B cell (primary cell): ENCODE measurements around the gene TNRC6A. TPM values are rescaled to one million over a fixed set of nuclear protein-coding genes. Genes with fewer than 3 reads are reported as not detected.

Source experiments
- ATAC-seq: fragments of 200-7000 bp; cut with Tn5 transposase; one replicate; pipeline ENCODE4 v1.10.0; 2021; ENCODE audit warnings: low read depth, mild to moderate bottlenecking, moderate number of reproducible peaks, moderate library complexity
- CTCF ChIA-PET: fragments of 350-600 bp; sonication (Branson Sonifier 250); formaldehyde crosslinking; loops from one replicate; lab custom pipeline; 2021; ENCODE audit warnings: antibody characterized with exemption, inconsistent platforms; lab: Charles Lee
- POLR2A ChIA-PET: fragments of 350-600 bp; sonication (Branson Sonifier 250); formaldehyde crosslinking; loops from one replicate; lab custom pipeline; 2021; ENCODE audit warnings: antibody characterized with exemption; lab: Charles Lee
- DNase-seq: peaks from one replicate; pipeline ENCODE4 v3.0.0; 2013
- H2AFZ ChIP-seq: 2 replicates; pipeline ENCODE4 v1.6.1; 2012; ENCODE audit warnings: mild to moderate bottlenecking, low read depth, low read length; ENCODE audit not compliant: insufficient read depth, poor library complexity, severe bottlenecking
- H3K27ac ChIP-seq, 2 donors: 1 replicate in 1 of 2; 2 replicates in 1 of 2; pipeline ENCODE4 v1.5.1; 2012 to 2013; ENCODE audit warnings: low read length in 2 of 2, mild to moderate bottlenecking in 2 of 2, moderate library complexity in 1 of 2
- H3K27me3 ChIP-seq, 4 experiments: fragments of 200-600 bp in 1 of 4; sonication (generic) in 1 of 4; replicated peaks in 1 of 4; 1 replicate in 2 of 4; 2 replicates in 2 of 4; pipeline versions ENCODE4 v1.6.1 to v1.7.0; 2013 to 2016; ENCODE audit warnings: low read length in 3 of 4, mild to moderate bottlenecking in 2 of 4, mixed read lengths in 1 of 4, moderate library complexity in 1 of 4; ENCODE audit not compliant: insufficient read depth in 4 of 4, control insufficient read depth in 3 of 4; ENCODE audit errors: control extremely low read depth in 1 of 4
- H3K36me3 ChIP-seq, 2 experiments: replicated peaks in 1 of 2; 1 replicate in 1 of 2; 2 replicates in 1 of 2; pipeline versions ENCODE4 v1.6.1 to v1.7.1; 2013; ENCODE audit warnings: low read length in 1 of 2; ENCODE audit not compliant: insufficient read depth in 2 of 2, control insufficient read depth in 1 of 2; ENCODE audit errors: control extremely low read depth in 1 of 2, extremely low read depth in 1 of 2
- H3K4me1 ChIP-seq, 2 donors: fragments of 200-600 bp in 1 of 2; sonication (generic) in 1 of 2; 1 replicate in 1 of 2; 2 replicates in 1 of 2; pipeline versions ENCODE4 v1.5.1 to v1.6.1; 2013 to 2017; ENCODE audit warnings: low read length in 2 of 2; ENCODE audit not compliant: control insufficient read depth in 2 of 2, insufficient read depth in 2 of 2
- H3K4me2 ChIP-seq: replicated peaks from 2 replicates; pipeline ENCODE3; 2012; ENCODE audit warnings: mild to moderate bottlenecking, low read depth, low read length; ENCODE audit not compliant: poor library complexity, severe bottlenecking
- H3K4me3 ChIP-seq, 5 experiments: fragments of 200-600 bp in 1 of 5; sonication (generic) in 1 of 5; 1 replicate in 3 of 5; 2 replicates in 2 of 5; pipeline versions ENCODE4 v1.5.1 to v1.7.0; 2011 to 2016; ENCODE audit warnings: low read length in 4 of 5, mild to moderate bottlenecking in 4 of 5, low read depth in 2 of 5, control low read depth in 1 of 5, moderate library complexity in 1 of 5; ENCODE audit not compliant: insufficient read depth in 1 of 5; ENCODE audit errors: control extremely low read depth in 1 of 5, extremely low read depth in 1 of 5
- H3K79me2 ChIP-seq: fragments of 200-600 bp; sonication (generic); one replicate; pipeline ENCODE4 v1.6.0; 2016; ENCODE audit warnings: low read length; ENCODE audit not compliant: control insufficient read depth, insufficient read depth
- H3K9ac ChIP-seq: fragments of 200-600 bp; sonication (generic); 2 replicates; pipeline ENCODE4 v1.6.1; 2017; ENCODE audit warnings: mild to moderate bottlenecking, low read length, moderate library complexity
- H3K9me3 ChIP-seq, 3 donors: one replicate each; pipeline versions ENCODE4 v1.6.1 to v1.7.1; 2013; ENCODE audit warnings: low read length in 2 of 3; ENCODE audit not compliant: control insufficient read depth in 2 of 3, insufficient read depth in 1 of 3; ENCODE audit errors: control extremely low read depth in 1 of 3
- H4K20me1 ChIP-seq: 2 replicates; pipeline ENCODE4 v1.6.0; 2012; ENCODE audit warnings: mild to moderate bottlenecking, low read length; ENCODE audit not compliant: insufficient read depth, control insufficient read depth, poor library complexity, severe bottlenecking
- H3K27ac Mint-ChIP-seq: one replicate; pipeline ENCODE4 v1.8.0; 2021; ENCODE audit warnings: mixed read lengths
- H3K27me3 Mint-ChIP-seq: one replicate; pipeline ENCODE4 v1.8.0; 2021; ENCODE audit warnings: mixed read lengths
- H3K4me1 Mint-ChIP-seq: one replicate; pipeline ENCODE4 v1.8.0; 2021; ENCODE audit warnings: mixed read lengths
- H3K4me3 Mint-ChIP-seq: one replicate; pipeline ENCODE4 v1.8.0; 2021; ENCODE audit warnings: mixed read lengths
- H3K9me3 Mint-ChIP-seq: one replicate; pipeline ENCODE4 v1.8.0; 2022; ENCODE audit warnings: mixed read lengths; ENCODE audit not compliant: insufficient read depth
- EZH2 ChIP-seq: IDR thresholded peaks from 2 replicates; pipeline ENCODE4 v1.6.1; 2012; ENCODE audit warnings: borderline replicate concordance, low read depth, mild to moderate bottlenecking, moderate library complexity, low read length; ENCODE audit not compliant: insufficient read depth, poor library complexity, severe bottlenecking
- WGBS: methylation state at CpG from one replicate; pipeline ENCODE4 v1.1.5; 2013; ENCODE audit warnings: missing lambda C conversion rate; ENCODE audit not compliant: insufficient coverage; 5-methylcytosine and 5-hydroxymethylcytosine counted together
- intact Hi-C: fragments of 100-400 bp; cut with micrococcal nuclease; formaldehyde crosslinking; loops from one replicate; pipeline ENCODE4 v1.10.0; 2022
- polyA plus RNA-seq: library from polyadenylated mRNA; depleted of rRNA; stranded (reverse); fragments of >200 nt; gene quantifications from 2 replicates; pipeline ENCODE4 v1.2.3, GENCODE V29; 2012
- total RNA-seq, 2 donors: library from RNA; stranded (reverse); fragments of 120-200 nt in 1 of 2; gene quantifications; 1 replicate in 1 of 2; 2 replicates in 1 of 2; pipeline versions ENCODE4 v1.2.3 to v1.2.4, GENCODE V29; 2013 to 2022
- TF ChIP-seq, protein P1 (sequence below): fragments of 200-600 bp; IDR thresholded peaks from one replicate; pipeline ENCODE4 v1.8.0; 2022; ENCODE audit warnings: antibody characterized with exemption, mild to moderate bottlenecking

Gene TNRC6A
- total and polyA plus RNA-seq, 2 donors (not counting 1 experiment from before 2014, with no cell fraction given): 79.3 to 104 TPM

- H3K27ac Mint-ChIP-seq: no peak overlapping the region
- H3K27me3 ChIP-seq: no peaks in the 10 kb centered on the region
- H3K79me2 ChIP-seq: peaks cover 24% of the 10 kb centered on the region
- H3K27me3 Mint-ChIP-seq: no peaks in the 10 kb centered on the region
- ChIA-PET CTCF (no interaction called here), POLR2A (no interaction called here)
- H3K4me1 Mint-ChIP-seq: peaks cover 23% of the 10 kb centered on the region
- H3K4me2 ChIP-seq: no peak overlapping the region
- H3K9ac ChIP-seq: no peak overlapping the region
- no peak overlapping the region for H3K4me3 ChIP-seq
- intact Hi-C loops: no loop called here
- no peaks in the 10 kb centered on the region for H3K9me3 ChIP-seq
- ATAC-seq: no peak
- H3K9me3 Mint-ChIP-seq: no peaks in the 10 kb centered on the region
- no peak for DNase-seq
- H3K36me3 ChIP-seq: peaks cover 3 to 19% of the 10 kb centered on the region in 2 experiments
- H3K4me1 ChIP-seq: no peaks in the 10 kb centered on the region
- TF ChIP-seq EZH2: no peak
- TF ChIP-seq, protein P1, sequence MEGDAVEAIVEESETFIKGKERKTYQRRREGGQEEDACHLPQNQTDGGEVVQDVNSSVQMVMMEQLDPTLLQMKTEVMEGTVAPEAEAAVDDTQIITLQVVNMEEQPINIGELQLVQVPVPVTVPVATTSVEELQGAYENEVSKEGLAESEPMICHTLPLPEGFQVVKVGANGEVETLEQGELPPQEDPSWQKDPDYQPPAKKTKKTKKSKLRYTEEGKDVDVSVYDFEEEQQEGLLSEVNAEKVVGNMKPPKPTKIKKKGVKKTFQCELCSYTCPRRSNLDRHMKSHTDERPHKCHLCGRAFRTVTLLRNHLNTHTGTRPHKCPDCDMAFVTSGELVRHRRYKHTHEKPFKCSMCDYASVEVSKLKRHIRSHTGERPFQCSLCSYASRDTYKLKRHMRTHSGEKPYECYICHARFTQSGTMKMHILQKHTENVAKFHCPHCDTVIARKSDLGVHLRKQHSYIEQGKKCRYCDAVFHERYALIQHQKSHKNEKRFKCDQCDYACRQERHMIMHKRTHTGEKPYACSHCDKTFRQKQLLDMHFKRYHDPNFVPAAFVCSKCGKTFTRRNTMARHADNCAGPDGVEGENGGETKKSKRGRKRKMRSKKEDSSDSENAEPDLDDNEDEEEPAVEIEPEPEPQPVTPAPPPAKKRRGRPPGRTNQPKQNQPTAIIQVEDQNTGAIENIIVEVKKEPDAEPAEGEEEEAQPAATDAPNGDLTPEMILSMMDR: no peak
- no peak overlapping the region for H2AFZ ChIP-seq
- H3K4me3 Mint-ChIP-seq: no peak overlapping the region
- H4K20me1 ChIP-seq: peaks cover 12% of the 10 kb centered on the region
- H3K27ac ChIP-seq: no peak overlapping the region
- 100% methylated on average over 1 of the region's 5 CpGs for WGBS
These were observed 41.8 kb downstream of the TNRC6A start for GRCh38 chr16:24771132-24771778.

DNA sequence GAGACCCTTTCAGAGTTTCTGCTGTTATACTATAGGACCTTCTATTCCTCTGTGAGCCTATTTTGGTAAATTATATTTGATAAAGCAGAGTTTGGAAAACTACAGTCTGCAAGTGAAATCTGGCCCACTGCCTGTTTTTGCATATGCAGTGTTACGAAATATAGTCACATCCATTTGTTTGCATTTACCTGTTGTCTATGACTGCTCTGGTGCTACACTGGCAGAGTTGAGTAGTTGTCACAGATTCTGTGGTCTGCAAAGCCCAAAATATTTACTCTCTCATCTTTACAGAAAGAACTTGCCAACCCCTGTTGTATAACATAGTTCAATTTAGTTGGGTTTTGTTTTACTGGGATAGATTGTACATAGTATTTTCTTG, 42.3 kb downstream of the TNRC6A start:
- no peak for ATAC-seq
- H3K4me2 ChIP-seq: no peak overlapping the region
- DNase-seq: no peak
- H3K27ac ChIP-seq: no peak overlapping the region
- no peak overlapping the region for H3K27ac Mint-ChIP-seq
- H3K4me1 Mint-ChIP-seq: peaks cover 23% of the 10 kb centered on the region
- H3K27me3 ChIP-seq: no peaks in the 10 kb centered on the region
- TF ChIP-seq, protein P1: no peak
- no peak for TF ChIP-seq EZH2
- CTCF ChIA-PET: no interaction called here
- no peaks in the 10 kb centered on the region for H3K27me3 Mint-ChIP-seq
- no peak overlapping the region for H2AFZ ChIP-seq
- peaks cover 15% of the 10 kb centered on the region for H4K20me1 ChIP-seq
- no peaks in the 10 kb centered on the region for H3K9me3 ChIP-seq
- no peak overlapping the region for H3K4me3 Mint-ChIP-seq
- H3K79me2 ChIP-seq: peaks cover 22% of the 10 kb centered on the region
- no peak overlapping the region for H3K4me3 ChIP-seq
- H3K4me1 ChIP-seq: no peaks in the 10 kb centered on the region
- H3K9me3 Mint-ChIP-seq: no peaks in the 10 kb centered on the region
- intact Hi-C loops: no loop called here
- no peak overlapping the region for H3K9ac ChIP-seq
- 100% methylated on average over 1 of the region's 1 CpG for WGBS
- POLR2A ChIA-PET: no interaction called here
- peaks cover 3 to 24% of the 10 kb centered on the region in 2 experiments for H3K36me3 ChIP-seq
